ENCODE results near the gene CNTLN.

The CNTLN gene, protein sequence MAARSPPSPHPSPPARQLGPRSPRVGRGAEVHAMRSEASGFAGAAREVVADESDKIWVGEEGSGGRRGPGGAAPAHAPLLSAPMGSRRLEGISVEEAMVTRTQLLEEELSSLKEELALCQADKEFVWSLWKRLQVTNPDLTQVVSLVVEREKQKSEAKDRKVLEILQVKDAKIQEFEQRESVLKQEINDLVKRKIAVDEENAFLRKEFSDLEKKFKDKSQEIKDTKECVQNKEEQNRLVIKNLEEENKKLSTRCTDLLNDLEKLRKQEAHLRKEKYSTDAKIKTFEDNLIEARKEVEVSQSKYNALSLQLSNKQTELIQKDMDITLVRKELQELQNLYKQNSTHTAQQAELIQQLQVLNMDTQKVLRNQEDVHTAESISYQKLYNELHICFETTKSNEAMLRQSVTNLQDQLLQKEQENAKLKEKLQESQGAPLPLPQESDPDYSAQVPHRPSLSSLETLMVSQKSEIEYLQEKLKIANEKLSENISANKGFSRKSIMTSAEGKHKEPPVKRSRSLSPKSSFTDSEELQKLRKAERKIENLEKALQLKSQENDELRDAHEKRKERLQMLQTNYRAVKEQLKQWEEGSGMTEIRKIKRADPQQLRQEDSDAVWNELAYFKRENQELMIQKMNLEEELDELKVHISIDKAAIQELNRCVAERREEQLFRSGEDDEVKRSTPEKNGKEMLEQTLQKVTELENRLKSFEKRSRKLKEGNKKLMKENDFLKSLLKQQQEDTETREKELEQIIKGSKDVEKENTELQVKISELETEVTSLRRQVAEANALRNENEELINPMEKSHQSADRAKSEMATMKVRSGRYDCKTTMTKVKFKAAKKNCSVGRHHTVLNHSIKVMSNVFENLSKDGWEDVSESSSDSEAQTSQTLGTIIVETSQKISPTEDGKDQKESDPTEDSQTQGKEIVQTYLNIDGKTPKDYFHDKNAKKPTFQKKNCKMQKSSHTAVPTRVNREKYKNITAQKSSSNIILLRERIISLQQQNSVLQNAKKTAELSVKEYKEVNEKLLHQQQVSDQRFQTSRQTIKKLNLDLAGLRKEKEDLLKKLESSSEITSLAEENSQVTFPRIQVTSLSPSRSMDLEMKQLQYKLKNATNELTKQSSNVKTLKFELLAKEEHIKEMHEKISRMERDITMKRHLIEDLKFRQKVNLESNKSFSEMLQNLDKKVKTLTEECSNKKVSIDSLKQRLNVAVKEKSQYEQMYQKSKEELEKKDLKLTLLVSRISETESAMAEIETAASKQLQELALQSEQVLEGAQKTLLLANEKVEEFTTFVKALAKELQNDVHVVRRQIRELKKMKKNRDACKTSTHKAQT (N-terminal part only)

GRCh38 chr9:17134396-17135294, at the start of gene CNTLN:
CNTLN (plus strand) TSS chr9:17135040; CDS start chr9:17135066, 26 bp downstream.
- peak; percentile 88 for DNase-seq (ENCODE audit: low read depth)

DNA sequence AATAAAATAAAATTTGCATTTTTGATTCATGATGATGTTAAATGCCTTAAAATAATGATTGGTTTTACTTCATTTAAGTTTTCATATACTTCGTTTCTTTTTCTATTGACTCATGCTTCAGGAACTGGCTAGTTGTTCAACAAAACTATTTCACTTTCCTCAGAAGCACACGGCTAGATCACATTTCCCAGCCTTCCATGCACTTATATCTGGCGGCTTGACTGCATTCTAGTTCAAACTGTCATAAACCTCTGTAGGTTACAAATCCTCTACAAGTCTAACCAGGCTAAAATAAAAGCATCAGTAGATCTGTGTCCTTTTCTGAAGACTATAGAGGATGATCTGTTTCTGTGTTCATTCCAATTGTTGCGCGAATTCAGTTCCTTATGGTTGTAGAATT, 46.3 kb upstream of the CNTLN start:
- no peak for DNase-seq (ENCODE audit: low read depth)

- no peak for DNase-seq (ENCODE audit: low read depth)
These were observed 44.8 kb upstream of the CNTLN start for GRCh38 chr9:17090041-17090440.

DNA sequence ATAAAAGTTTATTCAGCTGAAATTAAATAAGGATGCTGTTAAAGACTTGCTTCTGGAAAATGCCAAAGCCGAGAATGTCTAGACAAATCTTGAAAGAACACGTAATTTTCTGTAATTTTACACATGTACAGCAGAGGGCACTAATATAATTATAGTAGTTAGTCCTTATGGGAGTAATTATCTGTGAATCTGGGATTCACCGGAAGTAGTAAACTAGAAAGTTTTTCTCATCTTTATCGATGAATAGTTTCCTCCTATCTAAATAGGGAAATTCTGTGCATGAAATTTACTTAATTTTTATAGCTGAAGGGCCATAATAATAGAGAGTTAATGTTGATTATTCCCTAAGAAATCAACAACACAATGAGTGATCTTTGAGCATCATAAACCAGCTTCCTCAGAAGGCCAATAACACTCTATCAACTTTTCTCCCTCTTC, 18.4 kb upstream of the CNTLN start:
- DNase-seq (ENCODE audit: low read depth) = peak; percentile 43

DNA sequence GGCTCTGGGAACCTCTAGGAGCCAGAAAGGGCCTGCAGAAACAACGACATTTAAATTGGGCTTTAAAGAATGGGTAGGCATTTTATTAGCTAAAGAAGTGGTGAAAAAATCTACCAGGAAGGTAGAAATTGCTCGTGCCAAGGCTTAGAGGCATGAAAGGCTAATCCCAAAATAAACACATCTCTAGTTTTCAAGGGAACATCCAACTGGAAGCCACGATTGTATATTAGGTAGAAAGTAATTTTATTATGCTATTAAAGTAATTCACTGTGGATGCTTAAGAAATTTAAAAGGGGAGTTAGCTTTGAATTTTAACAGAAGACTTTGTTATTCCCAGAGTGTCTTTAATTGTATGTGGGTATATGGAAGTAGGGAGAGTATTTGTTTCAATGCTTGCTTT, 17.5 kb upstream of the CNTLN start:
- no peak for DNase-seq (ENCODE audit: low read depth)

GRCh38 chr9:17120203-17120602, 14.6 kb upstream of the CNTLN start:
- no peak for DNase-seq (ENCODE audit: low read depth)

DNA sequence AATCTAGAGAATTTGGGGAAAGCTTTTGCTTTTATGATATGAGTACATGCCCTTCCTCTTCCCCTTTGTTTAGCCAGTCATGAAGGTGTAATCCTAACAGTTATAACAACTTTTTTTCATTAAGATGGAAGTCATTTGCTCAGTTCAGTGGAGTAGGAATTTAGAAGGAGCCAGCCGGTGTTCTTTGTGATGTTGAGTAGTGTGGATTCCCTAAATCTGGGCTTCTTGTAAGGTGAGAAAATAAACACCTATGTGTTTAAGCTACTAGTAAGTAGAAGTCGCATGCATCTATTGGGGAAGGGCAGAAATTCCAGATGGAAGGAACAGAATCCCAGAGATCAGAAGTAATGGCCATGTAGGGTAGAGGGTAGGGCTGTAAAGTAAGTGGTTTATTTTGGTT, 13.6 kb upstream of the CNTLN start:
- DNase-seq (ENCODE audit: low read depth) = no peak

DNA sequence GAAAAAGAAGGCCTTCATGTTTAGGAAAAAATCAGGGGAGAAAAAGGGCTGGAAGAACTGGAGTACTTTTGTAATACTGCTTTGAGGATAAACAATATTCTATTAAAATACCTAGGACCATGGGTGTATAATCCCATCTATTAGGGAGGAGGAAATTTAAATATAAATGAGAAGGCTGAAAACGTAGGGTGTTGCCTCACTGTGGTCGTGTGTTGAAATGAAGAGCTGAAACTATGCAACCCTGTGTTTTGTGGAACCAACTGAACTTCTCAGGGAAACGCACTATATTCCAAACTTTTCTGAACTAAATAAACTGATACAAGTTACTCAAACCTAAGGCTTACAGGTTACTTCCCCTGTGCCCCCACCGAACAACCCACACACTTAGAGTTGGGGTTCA, 4.5 kb upstream of the CNTLN start:
- DNase-seq (ENCODE audit: low read depth) = no peak

- no peak for DNase-seq (ENCODE audit: low read depth)
These were observed 4.1 kb upstream of the CNTLN start for GRCh38 chr9:17130725-17131124.

GRCh38 chr9:17131494-17131893, 3.3 kb upstream of the CNTLN start:
- no peak for DNase-seq (ENCODE audit: low read depth)

DNA sequence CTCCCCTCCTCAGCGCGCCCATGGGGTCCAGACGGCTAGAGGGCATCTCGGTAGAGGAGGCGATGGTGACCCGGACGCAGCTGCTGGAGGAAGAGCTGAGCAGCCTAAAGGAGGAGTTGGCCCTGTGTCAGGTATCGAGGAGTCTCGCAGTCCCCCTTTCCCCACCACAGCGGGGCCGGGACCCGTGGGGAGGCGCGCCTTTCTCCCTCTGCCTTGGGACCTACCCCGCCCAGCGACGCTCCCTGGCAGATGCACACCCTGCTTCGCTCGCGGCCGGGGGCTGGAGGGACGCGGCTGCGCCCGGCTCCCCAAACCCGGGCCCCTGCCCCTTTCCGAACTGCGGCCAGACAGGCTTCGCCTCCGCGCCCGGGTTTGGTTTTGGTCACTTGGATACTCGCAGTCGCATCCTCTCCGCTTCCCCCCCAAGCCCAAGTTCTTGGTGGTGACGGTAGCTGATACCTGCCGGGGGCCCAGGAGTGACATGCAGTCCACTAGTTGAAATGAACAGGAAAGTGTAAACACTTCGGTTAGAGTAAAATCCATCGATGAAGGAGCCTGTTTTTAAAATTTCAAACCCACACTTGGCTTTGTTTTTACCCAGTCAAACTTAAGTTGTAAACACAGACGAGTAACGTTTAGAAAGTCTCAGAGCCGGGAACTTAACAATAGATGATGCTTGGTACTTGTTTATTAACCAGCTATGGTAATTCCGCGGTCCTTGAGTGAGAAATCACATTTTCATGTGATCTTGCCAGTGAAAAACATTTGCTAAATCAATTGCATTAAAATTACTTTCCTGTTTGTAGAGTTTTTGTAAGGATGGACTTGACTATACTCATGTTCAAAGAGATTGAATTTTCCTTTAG, 688 bp downstream of the CNTLN start:
- peak; percentile 51 for DNase-seq (ENCODE audit: low read depth)

GRCh38 chr9:17137566-17137965, 2.7 kb downstream of the CNTLN start:
- peak; percentile 11 for DNase-seq (ENCODE audit: low read depth)

- DNase-seq (ENCODE audit: low read depth) = no peak
These were observed 3.7 kb downstream of the CNTLN start for GRCh38 chr9:17138503-17138902.

- DNase-seq (ENCODE audit: low read depth) = no peak
These were observed 5.6 kb downstream of the CNTLN start for GRCh38 chr9:17140418-17140817.

GRCh38 chr9:17148324-17148723, 13.5 kb downstream of the CNTLN start:
- DNase-seq (ENCODE audit: low read depth) = no peak

- DNase-seq (ENCODE audit: low read depth) = no peak
These were observed 24.6 kb downstream of the CNTLN start for GRCh38 chr9:17159469-17159868.

DNA sequence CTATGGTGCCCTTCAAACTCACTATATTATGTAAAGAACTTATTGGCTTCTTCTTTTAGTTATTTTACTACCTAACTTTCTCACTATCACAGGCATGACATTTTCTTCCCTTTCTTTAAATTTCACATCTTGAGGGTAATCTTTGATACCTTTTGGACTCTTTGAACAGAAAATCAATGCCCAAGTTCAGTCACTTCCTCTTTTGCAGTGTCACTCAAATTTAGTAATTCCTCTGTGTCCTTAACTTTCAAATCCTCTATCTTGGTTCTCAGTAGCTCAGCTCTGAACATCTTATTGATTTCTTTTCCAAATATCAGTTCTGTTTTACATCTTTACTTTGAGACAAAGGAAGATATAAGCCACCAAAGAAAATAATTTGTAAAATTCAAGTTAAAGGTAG, 25.5 kb downstream of the CNTLN start:
- no peak for DNase-seq (ENCODE audit: low read depth)

DNA sequence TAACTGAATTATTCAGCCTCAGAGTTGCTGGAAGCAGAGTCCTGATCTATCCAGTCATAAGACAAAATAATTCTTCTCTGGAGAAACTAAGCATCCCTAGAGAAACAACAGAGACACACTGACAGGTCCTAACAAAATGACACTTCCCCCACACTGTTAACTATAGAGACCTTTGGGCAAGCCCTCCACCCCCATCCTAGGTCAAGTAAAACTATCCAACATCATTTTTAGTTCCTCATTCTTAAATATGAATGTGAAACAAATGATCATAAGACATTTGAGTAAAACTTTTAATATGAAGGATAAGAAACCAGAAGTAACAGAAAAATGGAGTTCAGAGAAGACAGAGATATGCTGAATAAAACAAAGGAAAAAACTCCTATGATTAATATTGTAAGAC, 30.9 kb downstream of the CNTLN start:
- DNase-seq (ENCODE audit: low read depth) = no peak

DNA sequence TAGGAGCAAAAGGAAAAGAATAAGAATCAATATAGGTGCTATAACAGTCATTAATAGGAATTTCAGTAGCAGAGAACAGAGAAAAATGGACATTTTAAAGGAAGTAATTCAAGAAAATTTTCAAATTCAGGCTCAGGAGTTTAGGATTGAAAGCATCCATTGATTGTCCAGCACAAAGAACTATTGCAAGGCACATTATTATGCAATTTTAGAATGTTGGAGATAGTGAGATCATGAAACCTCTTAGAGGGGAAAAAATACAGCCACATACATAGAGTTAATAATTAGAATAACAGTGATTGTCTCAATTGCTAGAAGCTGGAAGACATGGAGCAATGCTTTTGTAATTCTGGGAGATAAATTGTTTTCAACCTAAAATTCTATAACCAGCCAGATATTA, 31.5 kb downstream of the CNTLN start:
- DNase-seq (ENCODE audit: low read depth) = no peak

Measured in fibroblast of gingiva (primary cell).